HepG2 (cell line): ENCODE data around the gene MB. TPM values are rescaled to one million over a fixed set of nuclear protein-coding genes. Genes with fewer than 3 reads are reported as not detected.

Source experiments
- ISL2 ChIP-seq: sonication (generic); formaldehyde crosslinking; IDR thresholded peaks from 2 replicates; pipeline ENCODE4 v1.5.0; 2020; ENCODE audit warnings: missing genetic modification reagents
- LCORL ChIP-seq, 2 experiments: fragments of 450-650 bp in 1 of 2; sonication (generic) in 1 of 2; formaldehyde crosslinking in 1 of 2; IDR thresholded peaks; 2 replicates each; pipeline versions ENCODE4 v1.5.0 to v1.6.1; 2017 to 2020; ENCODE audit warnings: antibody characterized with exemption in 1 of 2, missing genetic modification reagents in 1 of 2
- NFIB ChIP-seq: sonication (generic); formaldehyde crosslinking; IDR thresholded peaks from 2 replicates; pipeline ENCODE4 v1.9.0; 2021; ENCODE audit warnings: missing genetic modification reagents, mild to moderate bottlenecking, borderline replicate concordance
- NFKBIZ ChIP-seq: IDR thresholded peaks from 2 replicates; pipeline ENCODE4 v1.6.1; 2018; ENCODE audit warnings: missing genetic modification reagents, missing compliant biosample characterization
- REXO4 ChIP-seq: sonication (generic); formaldehyde crosslinking; IDR thresholded peaks from 2 replicates; pipeline ENCODE4 v1.8.0; 2022; ENCODE audit warnings: missing genetic modification reagents, mild to moderate bottlenecking, borderline replicate concordance
- RXRB ChIP-seq: IDR thresholded peaks from 2 replicates; pipeline ENCODE4 v1.6.1; 2016; ENCODE audit warnings: borderline replicate concordance, missing genetic modification reagents, missing compliant biosample characterization
- STAG1 ChIP-seq: sonication (generic); formaldehyde crosslinking; IDR thresholded peaks from 2 replicates; pipeline ENCODE4 v1.4.0; 2020; ENCODE audit warnings: missing genetic modification reagents
- TAF1 ChIP-seq: sonication (generic); formaldehyde crosslinking; IDR thresholded peaks from 2 replicates; pipeline ENCODE4 v1.4.0; 2020; ENCODE audit warnings: missing genetic modification reagents
- TEAD2 ChIP-seq: sonication (generic); formaldehyde crosslinking; IDR thresholded peaks from 2 replicates; pipeline ENCODE4 v1.9.0; 2021; ENCODE audit warnings: missing genetic modification reagents
- ZFP90 ChIP-seq: sonication (generic); formaldehyde crosslinking; IDR thresholded peaks from 2 replicates; pipeline ENCODE4 v1.8.0; 2022; ENCODE audit warnings: missing genetic modification reagents, mild to moderate bottlenecking, inconsistent platforms, borderline replicate concordance
- ZNF280B ChIP-seq: sonication (generic); formaldehyde crosslinking; IDR thresholded peaks from 2 replicates; pipeline ENCODE4 v1.5.0; 2020; ENCODE audit warnings: missing genetic modification reagents, mild to moderate bottlenecking, borderline replicate concordance
- ZNF543 ChIP-seq: sonication (generic); formaldehyde crosslinking; IDR thresholded peaks from 2 replicates; pipeline ENCODE4 v1.4.0; 2020; ENCODE audit warnings: mild to moderate bottlenecking, missing genetic modification reagents
- ZNF678 ChIP-seq: sonication (generic); formaldehyde crosslinking; IDR thresholded peaks from 2 replicates; pipeline ENCODE4 v1.4.0; 2020; ENCODE audit warnings: mild to moderate bottlenecking, missing genetic modification reagents
- ZNF687 ChIP-seq: sonication (generic); formaldehyde crosslinking; IDR thresholded peaks from 2 replicates; pipeline ENCODE4 v1.5.1; 2020; ENCODE audit warnings: mild to moderate bottlenecking, missing genetic modification reagents, moderate library complexity
- polyA plus RNA-seq, 8 experiments: library from polyadenylated mRNA; depleted of rRNA in 3 of 8; stranded (reverse) in 7 of 8; unstranded in 1 of 8; fragments of >200 nt; fragmentation: Illumina TruSeq in 4 of 8; extraction: Trizol in 4 of 8; gene quantifications; 2 replicates each; pipeline versions ENCODE4 v1.2.1 to v1.2.3, GENCODE V29; 2011 to 2016; ENCODE audit warnings: low read depth in 4 of 8, missing spikeins in 1 of 8, mixed read lengths in 1 of 8; ENCODE audit not compliant: insufficient read depth in 1 of 8
- total RNA-seq, 5 experiments: library from RNA; depleted of rRNA; stranded (reverse); fragments of >200 nt; fragmentation: Illumina TruSeq; extraction: Trizol; gene quantifications; 2 replicates each; pipeline ENCODE4 v1.2.3, GENCODE V29; 2016; ENCODE audit warnings: low read depth in 1 of 5
- TF ChIP-seq, protein P1 (sequence below): sonication (generic); formaldehyde crosslinking; IDR thresholded peaks from 2 replicates; pipeline ENCODE4 v1.4.0; 2020; ENCODE audit warnings: missing genetic modification reagents
- TF ChIP-seq, protein P2 (sequence below): sonication (generic); formaldehyde crosslinking; IDR thresholded peaks from 2 replicates; pipeline ENCODE4 v1.8.0; 2022; ENCODE audit warnings: missing genetic modification reagents, mild to moderate bottlenecking, moderate library complexity, borderline replicate concordance

Gene MB
- total and polyA plus RNA-seq, 2 of the 13 experiments (the other 11 are each of a cell fraction or from before 2014, with no cell fraction given) = 0.07 TPM; not detected in 1

- TF ChIP-seq, protein P1, sequence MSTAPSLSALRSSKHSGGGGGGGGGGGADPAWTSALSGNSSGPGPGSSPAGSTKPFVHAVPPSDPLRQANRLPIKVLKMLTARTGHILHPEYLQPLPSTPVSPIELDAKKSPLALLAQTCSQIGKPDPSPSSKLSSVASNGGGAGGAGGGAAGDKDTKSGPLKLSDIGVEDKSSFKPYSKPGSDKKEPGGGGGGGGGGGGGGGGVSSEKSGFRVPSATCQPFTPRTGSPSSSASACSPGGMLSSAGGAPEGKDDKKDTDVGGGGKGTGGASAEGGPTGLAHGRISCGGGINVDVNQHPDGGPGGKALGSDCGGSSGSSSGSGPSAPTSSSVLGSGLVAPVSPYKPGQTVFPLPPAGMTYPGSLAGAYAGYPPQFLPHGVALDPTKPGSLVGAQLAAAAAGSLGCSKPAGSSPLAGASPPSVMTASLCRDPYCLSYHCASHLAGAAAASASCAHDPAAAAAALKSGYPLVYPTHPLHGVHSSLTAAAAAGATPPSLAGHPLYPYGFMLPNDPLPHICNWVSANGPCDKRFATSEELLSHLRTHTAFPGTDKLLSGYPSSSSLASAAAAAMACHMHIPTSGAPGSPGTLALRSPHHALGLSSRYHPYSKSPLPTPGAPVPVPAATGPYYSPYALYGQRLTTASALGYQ (CRISPR knock-in tag) = no peak
- no peak for TF ChIP-seq NFKBIZ (CRISPR knock-in tag)
- TF ChIP-seq RXRB (CRISPR knock-in tag) = 0 out of 2 replicates have a peak, but pooled peaks have one; percentile 28
- TF ChIP-seq, protein P2, sequence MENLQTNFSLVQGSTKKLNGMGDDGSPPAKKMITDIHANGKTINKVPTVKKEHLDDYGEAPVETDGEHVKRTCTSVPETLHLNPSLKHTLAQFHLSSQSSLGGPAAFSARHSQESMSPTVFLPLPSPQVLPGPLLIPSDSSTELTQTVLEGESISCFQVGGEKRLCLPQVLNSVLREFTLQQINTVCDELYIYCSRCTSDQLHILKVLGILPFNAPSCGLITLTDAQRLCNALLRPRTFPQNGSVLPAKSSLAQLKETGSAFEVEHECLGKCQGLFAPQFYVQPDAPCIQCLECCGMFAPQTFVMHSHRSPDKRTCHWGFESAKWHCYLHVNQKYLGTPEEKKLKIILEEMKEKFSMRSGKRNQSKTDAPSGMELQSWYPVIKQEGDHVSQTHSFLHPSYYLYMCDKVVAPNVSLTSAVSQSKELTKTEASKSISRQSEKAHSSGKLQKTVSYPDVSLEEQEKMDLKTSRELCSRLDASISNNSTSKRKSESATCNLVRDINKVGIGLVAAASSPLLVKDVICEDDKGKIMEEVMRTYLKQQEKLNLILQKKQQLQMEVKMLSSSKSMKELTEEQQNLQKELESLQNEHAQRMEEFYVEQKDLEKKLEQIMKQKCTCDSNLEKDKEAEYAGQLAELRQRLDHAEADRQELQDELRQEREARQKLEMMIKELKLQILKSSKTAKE = no peak
- 0 out of 2 replicates have a peak, but pooled peaks have one; percentile 26 for TF ChIP-seq ZNF280B (CRISPR knock-in tag)
- TF ChIP-seq LCORL (IDR thresholded peaks at IDR 0.05) = no peak
- peak; percentile 73 for TF ChIP-seq LCORL (CRISPR knock-in tag; IDR thresholded peaks at IDR 0.05)
- TF ChIP-seq REXO4 (CRISPR knock-in tag) = no peak
- no peak for TF ChIP-seq NFIB (CRISPR knock-in tag)
- peak; percentile 84 for TF ChIP-seq ZNF687 (CRISPR knock-in tag)
- TF ChIP-seq ZNF678 (CRISPR knock-in tag) = no peak
- TF ChIP-seq STAG1 (CRISPR knock-in tag) = peak; percentile 85
- TF ChIP-seq ZFP90 = peak; percentile 71; the same call in 1 of the 2 replicates
- TF ChIP-seq TEAD2 (CRISPR knock-in tag) = no peak
- 0 out of 2 replicates have a peak, but pooled peaks have one; percentile 49 for TF ChIP-seq ZNF543 (CRISPR knock-in tag)
- TF ChIP-seq TAF1 (CRISPR knock-in tag) = peak; percentile 41; the same call in 1 of the 2 replicates
- TF ChIP-seq ISL2 (CRISPR knock-in tag) = peak; percentile 57
Measured at GRCh38 chr22:35627267-35628041, 10.3 kb upstream of the MB start (continued).
